ENCODE data around the gene SPDYE3.
A peak's percentile ranks its signal among the peaks of the same experiment; 100 is the strongest.
"Not testable (repeated sequence)": the region's sequence is repeated elsewhere in the genome, so short reads cannot be mapped to it uniquely, and the experiment has no call there.

SPDYE3 gene

DNA sequence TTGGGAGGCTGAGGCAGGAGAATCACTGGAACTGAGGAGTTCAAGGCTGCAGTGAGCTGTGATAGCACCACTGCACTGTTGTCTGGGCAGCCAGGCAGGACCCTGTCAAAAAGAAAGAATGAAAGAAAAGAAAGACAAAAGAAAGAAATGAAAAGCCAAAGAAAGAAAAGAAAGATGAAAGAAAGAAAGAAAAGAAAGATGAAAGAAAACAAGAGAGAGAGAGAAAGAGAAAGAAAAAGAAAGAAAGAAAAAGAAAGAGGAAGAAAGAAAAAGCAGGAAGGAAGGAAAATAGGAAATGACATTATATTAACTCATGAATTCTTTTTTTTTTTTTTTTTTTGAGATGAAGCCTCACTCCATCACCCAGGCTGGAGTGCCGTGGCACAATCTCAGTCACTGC lies 32.4 kb upstream of the SPDYE3 start:
- no peaks in the 10 kb centered on the region for H3K9me3 Mint-ChIP-seq (ENCODE audit: low read depth)
- H3K36me3 Mint-ChIP-seq: no peaks in the 10 kb centered on the region
- no peaks in the 10 kb centered on the region for H3K27me3 Mint-ChIP-seq
- H3K4me1 Mint-ChIP-seq (ENCODE audit: low read depth): peaks cover 10% of the 10 kb centered on the region
- H3K4me3 Mint-ChIP-seq: no peak overlapping the region
- peak overlapping the region; percentile 30 for H3K27ac Mint-ChIP-seq

- H3K9me3 Mint-ChIP-seq (ENCODE audit: low read depth); H3K4me3 Mint-ChIP-seq; H3K27ac Mint-ChIP-seq; H3K4me1 Mint-ChIP-seq (ENCODE audit: low read depth); H3K36me3 Mint-ChIP-seq; H3K27me3 Mint-ChIP-seq: not testable (repeated sequence)
Observed at GRCh38 chr7:100276126-100276525, 31.4 kb upstream of the SPDYE3 start.

DNA sequence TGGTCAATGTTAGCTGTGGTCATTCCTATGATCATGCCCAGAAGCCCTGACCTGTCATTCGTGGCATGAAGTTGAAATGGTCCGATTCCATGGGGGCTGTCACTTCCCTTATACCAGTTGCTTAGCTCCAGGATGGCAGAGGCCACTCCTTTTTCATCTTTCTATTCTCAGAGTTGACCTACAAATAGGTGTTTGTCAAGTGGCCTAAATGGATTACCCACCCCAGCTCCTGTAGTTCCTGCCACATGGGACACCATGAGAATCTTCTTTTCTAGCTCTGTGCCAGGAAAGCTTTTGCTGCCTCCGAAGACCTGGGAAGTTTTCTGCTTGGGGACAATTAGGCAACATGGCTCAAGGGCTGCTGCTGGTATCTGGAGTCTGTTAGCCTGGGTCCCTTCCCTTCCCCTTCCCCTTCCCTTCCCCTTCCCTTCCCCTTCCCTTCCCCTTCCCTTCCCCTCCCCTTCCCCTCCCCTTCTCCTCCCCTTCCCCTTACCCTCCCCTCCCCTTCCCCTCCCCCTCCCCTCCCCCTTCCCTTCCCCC lies 25.4 kb upstream of the SPDYE3 start:
- not testable (repeated sequence) for H3K36me3 Mint-ChIP-seq; H3K27me3 Mint-ChIP-seq; H3K9me3 Mint-ChIP-seq (ENCODE audit: low read depth); H3K27ac Mint-ChIP-seq; H3K4me3 Mint-ChIP-seq; H3K4me1 Mint-ChIP-seq (ENCODE audit: low read depth)

GRCh38 chr7:100283147-100283546 lies 24.4 kb upstream of the SPDYE3 start:
- not testable (repeated sequence) for H3K4me3 Mint-ChIP-seq, H3K36me3 Mint-ChIP-seq

GRCh38 chr7:100287191-100287969 lies 20.1 kb upstream of the SPDYE3 start:
- not testable (repeated sequence) for H3K9me3 Mint-ChIP-seq (ENCODE audit: low read depth); H3K27me3 Mint-ChIP-seq; H3K36me3 Mint-ChIP-seq; H3K27ac Mint-ChIP-seq; H3K4me3 Mint-ChIP-seq; H3K4me1 Mint-ChIP-seq (ENCODE audit: low read depth)

More at GRCh38 chr7:100283147-100283546, 24.4 kb upstream of the SPDYE3 start:
- H3K27ac Mint-ChIP-seq; H3K9me3 Mint-ChIP-seq (ENCODE audit: low read depth); H3K4me1 Mint-ChIP-seq (ENCODE audit: low read depth); H3K27me3 Mint-ChIP-seq: not testable (repeated sequence)

DNA sequence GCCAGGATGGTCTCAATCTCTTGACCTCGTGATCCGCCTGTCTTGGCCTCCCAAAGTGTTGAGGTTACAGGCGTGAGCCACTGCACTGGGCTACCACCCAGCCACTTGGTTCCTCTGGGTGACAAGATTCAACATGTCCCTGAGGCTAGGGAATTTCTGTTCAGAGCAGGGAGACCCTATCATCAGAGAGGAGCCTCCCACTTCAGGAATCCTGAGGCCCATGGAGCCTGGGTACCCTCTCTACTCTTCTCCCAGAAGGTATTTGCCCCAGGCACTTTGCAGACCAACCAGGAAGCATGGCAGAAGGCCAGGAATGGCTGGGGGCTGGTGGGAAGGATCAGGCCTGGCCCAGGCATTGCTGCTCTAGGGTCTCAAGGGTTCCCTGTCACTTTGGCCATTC lies 19.2 kb upstream of the SPDYE3 start:
- not testable (repeated sequence) for H3K36me3 Mint-ChIP-seq; H3K4me1 Mint-ChIP-seq (ENCODE audit: low read depth); H3K4me3 Mint-ChIP-seq; H3K27me3 Mint-ChIP-seq; H3K27ac Mint-ChIP-seq; H3K9me3 Mint-ChIP-seq (ENCODE audit: low read depth)

DNA sequence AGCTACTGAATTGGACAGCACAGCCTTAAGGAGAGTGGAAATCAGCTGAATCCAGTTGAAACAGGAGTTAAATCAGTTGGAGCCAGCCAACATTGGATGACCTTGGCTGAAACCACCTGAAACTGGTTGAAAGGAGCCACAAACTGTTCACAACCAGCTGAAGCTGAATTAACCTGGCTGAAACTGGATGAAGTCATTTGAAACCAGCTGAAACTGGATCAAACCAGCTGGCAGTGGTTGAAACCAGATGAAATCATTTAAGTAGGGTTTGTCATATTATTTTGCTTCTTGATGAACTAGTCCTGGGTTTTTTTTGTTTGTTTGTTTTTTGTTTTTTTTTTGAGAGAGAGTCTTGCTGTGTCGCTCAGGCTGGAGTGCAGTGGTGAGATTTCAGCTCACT lies 15.3 kb upstream of the SPDYE3 start:
- H3K27ac Mint-ChIP-seq; H3K36me3 Mint-ChIP-seq; H3K4me1 Mint-ChIP-seq (ENCODE audit: low read depth); H3K4me3 Mint-ChIP-seq; H3K27me3 Mint-ChIP-seq; H3K9me3 Mint-ChIP-seq (ENCODE audit: low read depth): not testable (repeated sequence)

DNA sequence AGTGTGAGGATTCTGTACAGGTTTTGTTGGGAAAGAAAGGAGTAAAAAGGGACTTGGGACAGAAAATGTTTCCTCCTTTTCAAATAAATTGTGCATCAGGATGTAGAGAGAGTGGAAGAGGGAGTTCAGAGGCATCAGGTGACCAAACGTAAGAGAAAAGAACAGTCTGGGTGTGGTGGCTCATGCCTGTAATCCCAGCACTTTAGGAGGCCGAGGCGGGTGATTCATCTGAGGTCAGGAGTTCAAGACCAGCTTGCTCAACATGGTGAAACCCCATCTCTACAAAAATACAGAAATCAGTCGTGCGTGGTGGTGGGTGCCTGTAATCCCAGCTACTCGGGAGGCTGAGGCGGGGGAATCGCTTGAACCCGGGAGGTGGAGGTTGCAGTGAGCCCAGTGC lies 12.2 kb upstream of the SPDYE3 start:
- H3K36me3 Mint-ChIP-seq; H3K27me3 Mint-ChIP-seq; H3K4me3 Mint-ChIP-seq; H3K4me1 Mint-ChIP-seq (ENCODE audit: low read depth); H3K9me3 Mint-ChIP-seq (ENCODE audit: low read depth); H3K27ac Mint-ChIP-seq: not testable (repeated sequence)

- not testable (repeated sequence) for H3K36me3 Mint-ChIP-seq; H3K9me3 Mint-ChIP-seq (ENCODE audit: low read depth); H3K27me3 Mint-ChIP-seq; H3K4me1 Mint-ChIP-seq (ENCODE audit: low read depth); H3K4me3 Mint-ChIP-seq; H3K27ac Mint-ChIP-seq
Observed at GRCh38 chr7:100297852-100298631, 9.5 kb upstream of the SPDYE3 start.

- not testable (repeated sequence) for H3K27ac Mint-ChIP-seq
Observed at GRCh38 chr7:100298632-100298895, 8.9 kb upstream of the SPDYE3 start.

GRCh38 chr7:100304526-100304925 lies 3.0 kb upstream of the SPDYE3 start:
- not testable (repeated sequence) for H3K36me3 Mint-ChIP-seq; H3K9me3 Mint-ChIP-seq (ENCODE audit: low read depth); H3K27me3 Mint-ChIP-seq; H3K4me3 Mint-ChIP-seq; H3K4me1 Mint-ChIP-seq (ENCODE audit: low read depth); H3K27ac Mint-ChIP-seq

More at GRCh38 chr7:100298632-100298895, 8.9 kb upstream of the SPDYE3 start:
- H3K9me3 Mint-ChIP-seq (ENCODE audit: low read depth); H3K4me1 Mint-ChIP-seq (ENCODE audit: low read depth); H3K4me3 Mint-ChIP-seq; H3K27me3 Mint-ChIP-seq; H3K36me3 Mint-ChIP-seq: not testable (repeated sequence)

DNA sequence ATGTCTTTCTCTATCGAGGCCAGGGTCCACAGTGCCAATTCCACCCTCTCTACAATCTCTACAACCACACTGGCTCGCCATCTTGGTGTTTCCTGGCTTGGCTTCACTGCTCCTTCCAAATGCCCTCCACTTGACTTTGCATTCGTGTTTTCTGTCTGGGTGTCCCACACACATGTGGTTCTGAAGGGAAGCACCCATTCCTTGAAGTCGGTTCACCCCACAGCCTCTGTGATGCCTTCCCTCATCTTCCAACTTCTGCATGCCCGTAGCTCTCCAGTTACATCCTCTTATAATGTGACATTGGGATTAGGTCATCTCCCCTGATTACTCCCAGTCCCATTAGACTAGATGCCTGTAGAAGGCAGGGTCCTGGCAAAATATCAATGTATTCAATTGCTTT lies 10.8 kb downstream of the SPDYE3 start:
- peaks cover 14% of the 10 kb centered on the region for H3K4me1 Mint-ChIP-seq (ENCODE audit: low read depth)
- not testable (repeated sequence) for H3K9me3 Mint-ChIP-seq (ENCODE audit: low read depth); H3K27ac Mint-ChIP-seq; H3K4me3 Mint-ChIP-seq; H3K36me3 Mint-ChIP-seq; H3K27me3 Mint-ChIP-seq

GRCh38 chr7:100321648-100322047 lies 14.1 kb downstream of the SPDYE3 start:
- not testable (repeated sequence) for H3K36me3 Mint-ChIP-seq; H3K27ac Mint-ChIP-seq; H3K9me3 Mint-ChIP-seq (ENCODE audit: low read depth); H3K27me3 Mint-ChIP-seq; H3K4me3 Mint-ChIP-seq
- peaks cover 10% of the 10 kb centered on the region for H3K4me1 Mint-ChIP-seq (ENCODE audit: low read depth)

GRCh38 chr7:100324194-100324593 lies 16.7 kb downstream of the SPDYE3 start:
- not testable (repeated sequence) for H3K27me3 Mint-ChIP-seq

DNA sequence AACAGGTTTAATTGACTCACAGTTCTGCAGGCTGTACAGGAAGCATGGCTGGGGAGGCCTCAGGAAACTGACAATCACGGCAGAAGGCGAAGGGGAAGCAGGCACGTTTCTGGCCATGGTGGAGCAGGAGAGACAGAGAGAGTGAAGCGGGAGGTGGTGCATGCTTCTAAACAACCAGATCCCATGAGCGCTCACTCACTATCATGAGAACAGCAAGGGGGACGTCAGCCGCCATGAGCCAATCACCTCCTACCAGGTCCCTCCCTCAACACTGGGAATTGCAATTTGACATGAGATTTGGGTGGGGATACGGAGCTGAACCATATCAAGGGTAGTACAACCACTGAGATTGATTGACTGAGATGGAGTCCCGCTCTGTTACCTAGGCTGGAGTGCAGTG lies 18.2 kb downstream of the SPDYE3 start:
- not testable (repeated sequence) for H3K4me1 Mint-ChIP-seq (ENCODE audit: low read depth); H3K27me3 Mint-ChIP-seq; H3K27ac Mint-ChIP-seq; H3K9me3 Mint-ChIP-seq (ENCODE audit: low read depth); H3K4me3 Mint-ChIP-seq; H3K36me3 Mint-ChIP-seq

More at GRCh38 chr7:100324194-100324593, 16.7 kb downstream of the SPDYE3 start:
- H3K4me1 Mint-ChIP-seq (ENCODE audit: low read depth); H3K9me3 Mint-ChIP-seq (ENCODE audit: low read depth); H3K27ac Mint-ChIP-seq; H3K4me3 Mint-ChIP-seq; H3K36me3 Mint-ChIP-seq: not testable (repeated sequence)

DNA sequence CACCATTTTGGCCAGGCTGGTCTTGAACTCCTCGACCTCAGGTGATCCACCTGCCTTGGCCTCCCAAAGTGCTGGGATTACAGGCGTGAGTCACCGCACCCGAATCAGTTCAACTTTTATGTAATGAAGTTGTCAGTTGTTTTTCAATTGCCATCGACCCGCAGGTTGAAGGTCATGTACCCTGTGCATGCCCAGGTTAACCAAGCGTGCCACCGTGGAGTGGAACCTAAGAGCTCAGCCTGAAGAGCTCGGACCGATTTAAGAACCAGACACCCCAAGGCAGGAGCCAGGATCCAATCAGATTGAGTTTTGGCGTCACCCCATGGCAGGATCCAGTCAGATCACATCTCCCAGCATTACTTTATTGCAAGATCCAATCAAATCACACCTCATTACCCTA lies 19.4 kb downstream of the SPDYE3 start:
- not testable (repeated sequence) for H3K36me3 Mint-ChIP-seq, H3K27ac Mint-ChIP-seq, H3K4me3 Mint-ChIP-seq

More for the DNA sequence above, 19.4 kb downstream of the SPDYE3 start:
- H3K9me3 Mint-ChIP-seq (ENCODE audit: low read depth); H3K4me1 Mint-ChIP-seq (ENCODE audit: low read depth); H3K27me3 Mint-ChIP-seq: not testable (repeated sequence)
